ENCODE data around the gene RPS18. TPM values are rescaled to one million over a fixed set of nuclear protein-coding genes. Genes with fewer than 3 reads are reported as not detected.

The RPS18 gene
- total and polyA plus RNA-seq, 9 of the 15 experiments (the other 6 are each of a cell fraction or from before 2014, with no cell fraction given), result 5,023 to 17,516 (median 8,131) TPM

- TF ChIP-seq FOXP4 (CRISPR knock-in tag; IDR thresholded peaks at IDR 0.05; ENCODE audit: borderline replicate concordance) (no peak), MTA1 (IDR thresholded peaks at IDR 0.05; ENCODE audit: borderline replicate concordance) (0 out of 2 replicates have a peak, but pooled peaks have one; percentile 60), RFX7 (CRISPR knock-in tag; IDR thresholded peaks at IDR 0.05) (no peak), NFYB (IDR thresholded peaks at IDR 0.05; ENCODE audit: extremely low read depth, insufficient read length) (no peak), GATAD2A (IDR thresholded peaks at IDR 0.05) (0 out of 2 replicates have a peak, but pooled peaks have one; percentile 23), ZNF263 (CRISPR knock-in tag; IDR thresholded peaks at IDR 0.05; ENCODE audit: borderline replicate concordance) (no peak), OTX1 (CRISPR knock-in tag; IDR thresholded peaks at IDR 0.05) (no peak), ZNF778 (CRISPR knock-in tag; IDR thresholded peaks at IDR 0.05) (no peak), CHAMP1 (IDR thresholded peaks at IDR 0.05) (no peak), ZNF583 (CRISPR knock-in tag; IDR thresholded peaks at IDR 0.05) (no peak), HBP1 (CRISPR knock-in tag; IDR thresholded peaks at IDR 0.05) (no peak), MEF2D (tag; conservative IDR thresholded peaks at IDR 0.05; ENCODE audit: low read depth) (no peak), EGR1 (conservative IDR thresholded peaks at IDR 0.05) (peak; percentile 83), ZNF77 (CRISPR knock-in tag; IDR thresholded peaks at IDR 0.05) (no peak), TAF9B (IDR thresholded peaks at IDR 0.05; ENCODE audit: partially characterized antibody) (no peak), MITF (IDR thresholded peaks at IDR 0.05) (no peak), ATF7 (IDR thresholded peaks at IDR 0.05) (0 out of 2 replicates have a peak, but pooled peaks have one; percentile 17), DLX4 (CRISPR knock-in tag; IDR thresholded peaks at IDR 0.05) (no peak), NCOA2 (IDR thresholded peaks at IDR 0.05; ENCODE audit: partially characterized antibody in 2 of 2) (no peak)
These were observed 26.3 kb downstream of the RPS18 start (continued) for GRCh38 chr6:33297956-33298772.

All from K562 (cell line).